Measurements from ENCODE around the gene MAPK4. TPM values are rescaled to one million over a fixed set of nuclear protein-coding genes. Genes with fewer than 3 reads are reported as not detected.

Gene MAPK4
- total RNA-seq, 1 donor from 2014 or later = 26.9 TPM

- DNase-seq = no peak
- intact Hi-C loops (cut with DNase I) = no loop called here
- ATAC-seq (ENCODE audit: poor library complexity) = no peak
Measured at GRCh38 chr18:50662775-50663383, 103.0 kb downstream of the MAPK4 start.

DNA sequence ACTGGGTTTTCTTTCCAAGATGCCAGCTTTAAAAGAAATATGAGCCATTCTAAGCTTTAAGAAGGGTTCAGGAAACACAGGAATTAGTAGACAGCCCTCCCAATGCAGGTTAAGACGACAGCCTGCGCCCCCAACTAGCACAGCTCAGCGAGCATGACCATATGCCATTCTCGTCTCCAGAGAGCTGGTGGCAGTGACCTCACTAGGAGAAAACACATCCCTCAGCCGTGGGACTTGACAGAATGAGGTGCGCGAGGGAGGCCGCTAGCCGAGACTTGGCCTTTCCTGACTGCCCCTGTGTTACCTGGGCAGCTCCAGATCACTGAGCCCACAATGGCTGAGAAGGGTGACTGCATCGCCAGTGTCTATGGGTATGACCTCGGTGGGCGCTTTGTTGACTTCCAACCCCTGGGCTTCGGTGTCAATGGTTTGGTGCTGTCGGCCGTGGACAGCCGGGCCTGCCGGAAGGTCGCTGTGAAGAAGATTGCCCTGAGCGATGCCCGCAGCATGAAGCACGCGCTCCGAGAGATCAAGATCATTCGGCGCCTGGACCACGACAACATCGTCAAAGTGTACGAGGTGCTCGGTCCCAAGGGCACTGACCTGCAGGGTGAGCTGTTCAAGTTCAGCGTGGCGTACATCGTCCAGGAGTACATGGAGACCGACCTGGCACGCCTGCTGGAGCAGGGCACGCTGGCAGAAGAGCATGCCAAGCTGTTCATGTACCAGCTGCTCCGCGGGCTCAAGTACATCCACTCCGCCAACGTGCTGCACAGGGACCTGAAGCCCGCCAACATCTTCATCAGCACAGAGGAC lies 103.9 kb downstream of the MAPK4 start:
- ATAC-seq (ENCODE audit: poor library complexity) = no peak
- intact Hi-C loops (cut with DNase I) = no loop called here
- DNase-seq = no peak

DNA sequence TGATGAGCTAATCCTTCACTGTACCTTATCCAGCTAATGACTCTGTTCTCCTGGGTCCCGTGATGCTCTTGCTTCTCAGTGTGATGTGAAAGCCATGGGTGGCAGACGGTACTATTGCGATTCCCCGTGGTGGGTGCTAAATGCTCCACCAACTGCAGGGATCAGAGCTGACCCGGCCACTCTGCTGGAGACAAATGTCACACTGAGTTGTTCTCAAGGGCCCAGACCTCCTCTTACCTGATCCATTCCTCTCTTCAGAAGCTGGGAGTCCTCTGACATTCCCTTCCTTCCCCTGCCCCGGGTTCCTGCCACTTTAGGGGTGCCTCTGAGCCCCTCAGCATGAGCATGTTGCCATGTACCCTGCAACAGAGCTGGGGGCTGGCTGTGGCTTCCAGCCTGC lies 105.1 kb downstream of the MAPK4 start:
- ATAC-seq (ENCODE audit: poor library complexity) (peak; percentile 3), DNase-seq (no peak)
- intact Hi-C loops (cut with DNase I) = no loop called here

GRCh38 chr18:50665519-50665918 lies 105.6 kb downstream of the MAPK4 start:
- ATAC-seq (ENCODE audit: poor library complexity) (peak; percentile 93), DNase-seq (peak; percentile 76)
- intact Hi-C loops (cut with DNase I) = no loop called here

DNA sequence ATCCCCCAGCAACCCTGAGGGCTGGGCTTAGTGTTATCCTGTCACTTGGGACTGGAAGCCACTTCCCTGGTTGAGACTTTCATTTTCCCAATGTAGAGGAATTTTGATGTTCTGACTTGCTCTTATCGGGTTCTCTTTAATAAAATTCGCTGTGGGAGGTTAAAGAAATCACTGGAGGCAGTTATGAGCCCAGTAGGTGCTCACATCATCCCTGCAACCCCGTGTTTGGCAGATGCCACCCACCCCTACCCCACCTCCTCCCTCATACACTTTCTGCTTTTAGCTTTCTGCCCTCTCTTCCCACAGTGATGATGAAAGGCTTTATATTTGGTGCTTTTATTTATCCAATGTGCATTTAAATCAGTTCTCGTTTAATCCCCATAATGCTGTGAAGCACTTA lies 106.6 kb downstream of the MAPK4 start:
- ATAC-seq (ENCODE audit: poor library complexity) = no peak
- no peak for DNase-seq
- intact Hi-C loops (cut with DNase I) = no loop called here

DNA sequence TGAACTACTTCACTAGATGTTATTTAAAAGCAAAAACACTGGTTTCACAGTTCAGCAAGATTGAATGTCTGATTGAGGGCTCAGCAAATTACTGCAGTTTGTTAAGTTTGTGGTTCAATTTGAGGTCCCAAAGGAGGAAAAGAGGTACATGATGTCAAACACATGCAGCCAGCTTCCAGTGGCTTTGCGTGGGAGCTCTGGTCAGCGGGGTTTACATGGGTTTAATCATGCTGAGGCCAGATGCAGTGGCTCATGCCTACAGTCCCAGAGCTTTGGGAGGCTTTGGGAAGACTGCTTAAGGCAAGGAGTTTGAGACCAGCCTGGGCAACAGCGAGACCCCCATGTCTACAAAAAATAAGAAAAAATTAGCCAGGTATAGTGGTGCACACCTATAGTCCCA lies 111.5 kb downstream of the MAPK4 start:
- intact Hi-C loops (cut with DNase I) = no loop called here
- no peak for DNase-seq

GRCh38 chr18:50674307-50674980 lies 114.6 kb downstream of the MAPK4 start:
- intact Hi-C loops (cut with DNase I) = no loop called here
- DNase-seq (peak; percentile 51), ATAC-seq (ENCODE audit: poor library complexity) (peak; percentile 90)

More for the DNA sequence above, 111.5 kb downstream of the MAPK4 start:
- no peak for ATAC-seq (ENCODE audit: poor library complexity)

GRCh38 chr18:50675043-50675442 lies 115.2 kb downstream of the MAPK4 start:
- intact Hi-C loops (cut with DNase I) = no loop called here
- peak; percentile 44 for ATAC-seq (ENCODE audit: poor library complexity)
- no peak for DNase-seq

DNA sequence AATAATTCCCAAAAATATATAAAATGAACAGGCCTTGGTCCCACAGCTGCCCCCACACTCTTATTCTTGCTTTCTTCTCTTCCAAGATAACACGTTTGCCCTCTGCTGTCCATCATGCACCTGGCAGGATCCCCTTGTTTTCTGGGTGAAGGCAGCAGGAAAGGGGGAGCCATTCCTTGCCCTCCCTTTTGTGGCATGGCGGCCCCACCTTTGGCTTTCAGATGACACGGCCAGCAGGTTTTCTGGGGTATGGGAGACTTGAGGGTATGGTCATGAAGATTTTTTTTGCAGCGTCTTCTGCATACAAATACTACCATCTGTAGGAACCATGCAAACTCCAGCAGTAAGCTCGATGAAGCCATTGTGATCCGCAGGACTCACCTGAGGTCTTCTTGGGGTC lies 118.8 kb downstream of the MAPK4 start:
- intact Hi-C loops (cut with DNase I) = no loop called here
- DNase-seq = no peak
- ATAC-seq (ENCODE audit: poor library complexity) = no peak

GRCh38 chr18:50679056-50679455 lies 119.2 kb downstream of the MAPK4 start:
- ATAC-seq (ENCODE audit: poor library complexity) (no peak), DNase-seq (no peak)
- intact Hi-C loops (cut with DNase I) = no loop called here

- intact Hi-C loops (cut with DNase I) = no loop called here
- ATAC-seq (ENCODE audit: poor library complexity) = no peak
- no peak for DNase-seq
Measured at GRCh38 chr18:50679656-50680055, 119.8 kb downstream of the MAPK4 start.

DNA sequence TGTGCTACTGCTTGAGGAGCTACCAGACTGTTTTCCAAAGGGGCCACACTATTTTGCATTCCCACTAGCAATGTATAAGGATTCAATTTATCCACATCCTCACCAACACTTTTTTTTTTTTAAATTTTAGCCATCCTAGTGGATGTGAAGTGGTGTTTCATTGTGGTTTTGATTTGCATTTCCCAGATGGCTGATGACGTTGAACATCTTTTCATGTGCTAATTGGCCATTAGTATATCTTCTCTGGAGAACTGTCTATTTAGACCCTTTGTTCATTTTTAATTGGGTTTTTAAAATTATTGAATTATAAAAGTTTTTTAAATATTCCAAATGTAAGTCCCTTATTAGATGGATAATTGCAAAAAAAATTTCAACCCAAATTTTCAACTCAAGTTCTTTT lies 121.1 kb downstream of the MAPK4 start:
- intact Hi-C loops (cut with DNase I) = no loop called here
- DNase-seq (no peak), ATAC-seq (ENCODE audit: poor library complexity) (no peak)

DNA sequence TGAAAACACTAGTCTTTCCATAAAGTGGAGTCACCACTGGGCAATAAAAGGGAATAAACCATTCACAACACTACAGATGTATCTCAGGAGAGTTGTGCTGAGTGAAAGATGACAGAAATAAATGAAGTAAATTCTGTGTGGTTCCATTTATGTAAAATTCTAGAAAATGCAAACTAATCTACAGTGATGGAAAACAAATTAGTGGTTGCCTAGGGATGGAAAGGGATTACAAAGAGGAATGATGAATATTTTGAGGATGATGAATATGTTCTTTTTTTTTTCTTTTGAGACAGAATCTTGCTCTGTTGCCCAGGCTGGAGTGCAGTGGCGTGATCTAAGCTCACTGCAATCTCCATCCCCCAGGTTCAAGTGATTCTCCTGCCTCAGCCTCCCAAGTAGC lies 123.0 kb downstream of the MAPK4 start:
- ATAC-seq (ENCODE audit: poor library complexity) = no peak
- no peak for DNase-seq
- intact Hi-C loops (cut with DNase I) = no loop called here

DNA sequence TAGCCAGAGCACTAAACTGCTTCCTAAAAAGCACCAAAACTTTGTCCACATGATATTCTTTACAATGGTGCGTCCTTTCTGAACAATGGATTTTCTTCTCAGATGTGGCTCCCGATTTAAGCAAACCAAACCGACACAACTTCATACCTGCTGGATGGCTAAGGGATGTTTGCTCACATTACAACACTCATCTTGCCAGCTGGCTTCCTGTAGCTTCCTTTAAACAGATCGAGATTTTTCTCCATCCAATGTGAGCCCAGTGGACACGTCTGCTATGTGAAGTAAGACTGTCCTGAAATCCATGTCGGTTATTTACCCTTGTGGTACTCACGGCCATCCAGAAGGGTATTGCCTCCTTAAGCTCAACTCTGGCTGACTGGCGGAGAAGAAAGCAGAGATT lies 126.5 kb downstream of the MAPK4 start:
- intact Hi-C loops (cut with DNase I) = no loop called here
- ATAC-seq (ENCODE audit: poor library complexity) (no peak), DNase-seq (no peak)

DNA sequence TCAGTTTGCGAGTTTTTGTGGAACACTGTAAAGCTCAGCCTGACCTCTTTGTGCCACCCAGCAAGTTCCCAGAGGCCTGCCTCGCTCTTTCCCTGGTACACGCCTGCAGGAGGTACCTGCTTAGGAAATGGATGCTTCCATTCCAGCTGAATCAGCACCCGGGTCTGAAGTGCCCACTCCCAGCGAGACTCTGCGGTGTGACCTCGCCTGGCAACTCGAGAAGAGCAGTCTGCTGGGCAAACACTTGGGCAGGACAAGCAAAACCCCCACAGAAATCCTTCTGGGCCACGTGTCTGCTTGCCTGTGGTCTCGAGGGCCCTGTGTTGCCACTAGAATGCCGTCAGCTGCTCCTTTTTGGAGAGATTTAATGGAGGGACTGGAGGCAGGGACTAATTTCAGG lies 127.6 kb downstream of the MAPK4 start:
- intact Hi-C loops (cut with DNase I) = no loop called here
- no peak for ATAC-seq (ENCODE audit: poor library complexity)
- no peak for DNase-seq

DNA sequence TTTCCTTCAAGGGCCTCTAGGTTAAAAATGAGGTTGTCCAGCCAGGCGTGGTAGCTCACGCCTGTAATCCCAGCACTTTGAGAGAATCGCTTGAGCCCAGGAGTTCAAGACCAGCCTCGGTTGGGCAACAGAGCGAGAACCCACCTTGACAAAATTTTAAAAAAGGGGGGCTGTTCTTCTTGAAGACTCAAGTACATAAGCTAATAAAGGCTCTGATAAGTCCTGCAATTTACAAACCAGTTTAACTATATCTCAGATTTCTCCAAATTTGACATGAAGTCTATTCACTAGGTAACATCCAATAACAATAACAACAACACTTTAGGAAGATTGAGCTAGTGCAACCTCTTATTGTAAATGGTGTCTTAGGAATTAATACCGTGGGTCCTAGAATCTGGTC lies 129.7 kb downstream of the MAPK4 start:
- no peak for ATAC-seq (ENCODE audit: poor library complexity)
- intact Hi-C loops (cut with DNase I) = no loop called here
- no peak for DNase-seq

DNA sequence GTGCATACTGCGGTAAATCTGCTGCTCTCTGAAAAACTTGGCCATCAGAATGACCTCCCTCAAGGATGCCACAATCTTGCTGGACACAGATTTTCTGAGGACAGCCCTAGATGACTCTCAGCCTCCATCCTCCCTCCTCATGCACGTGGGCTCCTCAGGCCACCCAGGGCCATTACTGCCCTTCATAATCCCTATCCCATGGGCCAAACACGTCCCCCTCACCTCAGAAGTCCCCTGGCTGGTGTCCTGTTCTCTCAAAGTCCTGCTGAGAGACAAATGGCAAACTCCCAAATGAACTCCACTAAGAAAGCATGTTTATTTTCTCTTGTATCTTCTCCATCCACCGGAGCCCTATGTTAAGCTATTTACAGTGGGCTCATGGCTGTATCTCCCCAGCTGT lies 134.3 kb downstream of the MAPK4 start:
- DNase-seq = no peak
- intact Hi-C loops (cut with DNase I) = no loop called here
- ATAC-seq (ENCODE audit: poor library complexity) = peak; percentile 58

GRCh38 chr18:50695431-50696176 lies 135.7 kb downstream of the MAPK4 start:
- DNase-seq (no peak), ATAC-seq (ENCODE audit: poor library complexity) (peak; percentile 86)
- intact Hi-C loops (cut with DNase I) = no loop called here

DNA sequence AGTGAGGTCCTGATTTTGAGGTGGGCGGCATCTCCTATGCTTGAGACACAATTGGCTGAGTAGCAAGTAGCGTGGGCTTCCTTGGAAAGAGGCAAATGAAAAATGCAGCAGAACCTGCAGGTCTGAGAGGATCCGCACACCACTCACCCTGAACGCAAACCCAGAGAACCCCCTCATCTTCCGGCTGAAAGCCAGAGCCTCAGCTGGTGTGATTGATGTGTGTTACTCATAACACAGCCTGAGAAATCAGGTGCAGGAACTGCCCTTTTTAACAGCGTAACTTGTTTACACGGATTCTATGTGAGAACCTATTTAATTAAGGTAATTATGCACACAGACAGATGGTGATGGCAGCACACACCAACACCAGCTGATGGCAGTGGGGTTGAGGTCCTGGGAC lies 136.5 kb downstream of the MAPK4 start:
- intact Hi-C loops (cut with DNase I) = no loop called here
- no peak for ATAC-seq (ENCODE audit: poor library complexity)
- DNase-seq = no peak
